ENCODE results near the gene SLC30A3. TPM values are rescaled to one million over a fixed set of nuclear protein-coding genes. Genes with fewer than 3 reads are reported as not detected.
"Not testable (repeated sequence)": the region's sequence is repeated elsewhere in the genome, so short reads cannot be mapped to it uniquely, and the experiment has no call there.

SLC30A3 gene
- total RNA-seq (2014; rRNA removed; shearing (Covaris generic)): 0.46 and 0.49 TPM in 2 replicates

- no peak for DNase-seq (ENCODE audit: low spot score)
Observed at GRCh38 chr2:27262379-27263286, at the start of gene SLC30A3. Gene SLC30A3, minus strand, starts transcription at chr2:27263047. Its CDS starts 141 bp downstream, at chr2:27262906.

GRCh38 chr2:27312152-27312551 lies 49.3 kb upstream of the SLC30A3 start:
- no peak for DNase-seq (ENCODE audit: low spot score)

GRCh38 chr2:27309651-27310050 lies 46.8 kb upstream of the SLC30A3 start:
- no peak for DNase-seq (ENCODE audit: low spot score)

GRCh38 chr2:27308359-27308881 lies 45.6 kb upstream of the SLC30A3 start, which contains the start of gene UCN:
Gene UCN, minus strand, starts transcription at chr2:27308445. Its CDS starts 550 bp downstream, at chr2:27307895.
- no peak for DNase-seq (ENCODE audit: low spot score)

- no peak for DNase-seq (ENCODE audit: low spot score)
Observed at GRCh38 chr2:27307545-27308358, 44.9 kb upstream of the SLC30A3 start.

- no peak for DNase-seq (ENCODE audit: low spot score)
Observed at GRCh38 chr2:27307287-27307544, 44.4 kb upstream of the SLC30A3 start.

- DNase-seq (ENCODE audit: low spot score): no peak
Observed at GRCh38 chr2:27306573-27307286, 43.9 kb upstream of the SLC30A3 start.

- no peak for DNase-seq (ENCODE audit: low spot score)
Observed at GRCh38 chr2:27306136-27306535, 43.3 kb upstream of the SLC30A3 start.

GRCh38 chr2:27305516-27305915 lies 42.7 kb upstream of the SLC30A3 start:
- DNase-seq (ENCODE audit: low spot score): no peak

- no peak for DNase-seq (ENCODE audit: low spot score)
Observed at GRCh38 chr2:27304488-27305240, 41.8 kb upstream of the SLC30A3 start.

GRCh38 chr2:27303093-27304025 lies 40.5 kb upstream of the SLC30A3 start:
- peak; percentile 47 for DNase-seq (ENCODE audit: low spot score)

GRCh38 chr2:27300606-27301005 lies 37.8 kb upstream of the SLC30A3 start:
- DNase-seq (ENCODE audit: low spot score): not testable (repeated sequence)

- DNase-seq (ENCODE audit: low spot score): peak; percentile 16
Observed at GRCh38 chr2:27298391-27299080, 35.7 kb upstream of the SLC30A3 start.

GRCh38 chr2:27297195-27297594 lies 34.3 kb upstream of the SLC30A3 start:
- DNase-seq (ENCODE audit: low spot score): no peak

- DNase-seq (ENCODE audit: low spot score): no peak
Observed at GRCh38 chr2:27296481-27296880, 33.6 kb upstream of the SLC30A3 start.

- no peak for DNase-seq (ENCODE audit: low spot score)
Observed at GRCh38 chr2:27294928-27295327, 32.1 kb upstream of the SLC30A3 start.

GRCh38 chr2:27291865-27292264 lies 29.0 kb upstream of the SLC30A3 start:
- no peak for DNase-seq (ENCODE audit: low spot score)

- DNase-seq (ENCODE audit: low spot score): no peak
Observed at GRCh38 chr2:27290549-27290948, 27.7 kb upstream of the SLC30A3 start.

- no peak for DNase-seq (ENCODE audit: low spot score)
Observed at GRCh38 chr2:27288610-27289009, 25.8 kb upstream of the SLC30A3 start.
